IMR-90 (cell line): Measurements from ENCODE around the gene PAPPA. TPM values are rescaled to one million over a fixed set of nuclear protein-coding genes. Genes with fewer than 3 reads are reported as not detected.

Experiments used
- ATAC-seq: fragments of 200-7000 bp; cut with Tn5 transposase; 2 replicates; pipeline ENCODE4 v1.9.1; 2020; ENCODE audit warnings: low read depth, mild to moderate bottlenecking, moderate library complexity
- BruUV-seq: library from RNA; stranded (reverse); fragments of 400-500 nt; replicated peaks from 2 replicates; lab custom pipeline; 2021; lab: Mats Ljungman, UMichigan
- CTCF ChIA-PET: fragments of 300-600 bp; formaldehyde crosslinking; extraction: SDS; loops from one replicate; lab custom pipeline; 2021; ENCODE audit warnings: antibody characterized with exemption; lab: Yijun Ruan, JAX
- POLR2A ChIA-PET: fragments of 300-600 bp; sonication (Branson Sonifier 250); formaldehyde crosslinking; loops from one replicate; lab custom pipeline; 2022; ENCODE audit warnings: antibody characterized with exemption; ENCODE audit not compliant: unreplicated experiment; lab: Charles Lee
- DNase-seq: peaks from one replicate; pipeline ENCODE4 v3.0.0; 2013
- H2AFZ ChIP-seq: replicated peaks from 2 replicates; pipeline ENCODE3; 2013; ENCODE audit warnings: low read length, mild to moderate bottlenecking; ENCODE audit not compliant: poor library complexity
- H2AK5ac ChIP-seq: 2 replicates; pipeline ENCODE4 v1.6.1; 2013; ENCODE audit warnings: low read depth, low read length, inconsistent platforms
- H2AK9ac ChIP-seq: replicated peaks from 2 replicates; pipeline ENCODE3; 2013; ENCODE audit warnings: mild to moderate bottlenecking, low read depth, low read length, moderate library complexity; ENCODE audit not compliant: poor library complexity
- H2BK120ac ChIP-seq: 2 replicates; pipeline ENCODE4 v1.6.1; 2013; ENCODE audit warnings: low read depth, low read length, inconsistent platforms
- H2BK15ac ChIP-seq: 3 replicates; pipeline ENCODE4 v1.6.1; 2013; ENCODE audit warnings: low read depth, low read length, inconsistent platforms
- H2BK20ac ChIP-seq: 2 replicates; pipeline ENCODE4 v1.6.1; 2013; ENCODE audit warnings: low read depth, mild to moderate bottlenecking, inconsistent platforms, low read length, moderate library complexity
- H2BK5ac ChIP-seq: 2 replicates; pipeline ENCODE4 v1.6.1; 2013; ENCODE audit warnings: mild to moderate bottlenecking, low read depth, low read length, inconsistent platforms; ENCODE audit not compliant: poor library complexity, severe bottlenecking
- H3K14ac ChIP-seq: replicated peaks from 2 replicates; pipeline ENCODE4 v1.6.1; 2013; ENCODE audit warnings: low read depth, low read length, inconsistent platforms
- H3K18ac ChIP-seq: 2 replicates; pipeline ENCODE4 v1.6.1; 2013; ENCODE audit warnings: low read depth, low read length, control low read depth
- H3K23ac ChIP-seq: 2 replicates; pipeline ENCODE4 v1.6.1; 2013; ENCODE audit warnings: low read depth, low read length, inconsistent platforms
- H3K27ac ChIP-seq: 2 replicates; pipeline ENCODE4 v1.5.1; 2013; ENCODE audit warnings: mild to moderate bottlenecking, control low read depth, low read length; ENCODE audit not compliant: insufficient read depth
- H3K27me3 ChIP-seq: 2 replicates; pipeline ENCODE4 v1.6.1; 2013; ENCODE audit warnings: low read length; ENCODE audit not compliant: control insufficient read depth, insufficient read depth
- H3K36me3 ChIP-seq: 2 replicates; pipeline ENCODE4 v1.6.1; 2013; ENCODE audit warnings: low read length, mixed read lengths; ENCODE audit not compliant: control insufficient read depth, insufficient read depth
- H3K4ac ChIP-seq: 2 replicates; pipeline ENCODE4 v1.6.1; 2013; ENCODE audit warnings: low read depth, low read length, inconsistent platforms
- H3K4me1 ChIP-seq: 2 replicates; pipeline ENCODE4 v1.6.1; 2013; ENCODE audit warnings: low read length, mixed read lengths; ENCODE audit not compliant: control insufficient read depth, insufficient read depth
- H3K4me2 ChIP-seq: 2 replicates; pipeline ENCODE4 v1.6.1; 2013; ENCODE audit warnings: low read depth, mild to moderate bottlenecking, control low read depth, low read length, moderate library complexity
- H3K4me3 ChIP-seq: 2 replicates; pipeline ENCODE4 v1.5.1; 2013; ENCODE audit warnings: low read depth, mild to moderate bottlenecking, control low read depth, low read length, moderate library complexity; ENCODE audit not compliant: insufficient read depth
- H3K56ac ChIP-seq: 2 replicates; pipeline ENCODE4 v1.6.1; 2013; ENCODE audit warnings: low read length, inconsistent platforms; ENCODE audit not compliant: insufficient read depth; ENCODE audit errors: extremely low read depth
- H3K79me1 ChIP-seq, 2 experiments: 2 replicates each; pipeline ENCODE4 v1.6.1; 2013; ENCODE audit warnings: low read length in 2 of 2, inconsistent platforms in 1 of 2, low read depth in 1 of 2
- H3K9ac ChIP-seq: 2 replicates; pipeline ENCODE4 v1.6.1; 2013; ENCODE audit warnings: low read depth, low read length, control low read depth
- H3K9me1 ChIP-seq: 2 replicates; pipeline ENCODE4 v1.6.1; 2013; ENCODE audit warnings: low read length, inconsistent platforms; ENCODE audit not compliant: insufficient read depth
- H3K9me3 ChIP-seq: 2 replicates; pipeline ENCODE4 v1.6.1; 2013; ENCODE audit warnings: low read length; ENCODE audit not compliant: control insufficient read depth, insufficient read depth
- H4K20me1 ChIP-seq: 2 replicates; pipeline ENCODE4 v1.6.1; 2013; ENCODE audit warnings: low read length, inconsistent platforms; ENCODE audit not compliant: insufficient read depth
- H4K5ac ChIP-seq: 2 replicates; pipeline ENCODE4 v1.6.1; 2013; ENCODE audit warnings: mild to moderate bottlenecking, low read depth, low read length, control low read depth
- H4K8ac ChIP-seq, 2 experiments: 2 replicates each; pipeline ENCODE4 v1.6.1; 2013; ENCODE audit warnings: low read depth in 2 of 2, low read length in 2 of 2, control low read depth in 1 of 2, inconsistent platforms in 1 of 2
- H4K91ac ChIP-seq: 2 replicates; pipeline ENCODE4 v1.6.1; 2013; ENCODE audit warnings: low read depth, low read length, inconsistent platforms; ENCODE audit not compliant: insufficient read depth
- RCOR1 ChIP-seq: IDR thresholded peaks from 2 replicates; pipeline ENCODE4 v1.6.1; 2012; ENCODE audit warnings: mild to moderate bottlenecking, low read length, improper control_type of control experiment; ENCODE audit not compliant: insufficient replicate concordance
- RFX5 ChIP-seq: IDR thresholded peaks from 2 replicates; pipeline ENCODE4 v1.8.0; 2012; ENCODE audit warnings: low read depth, mild to moderate bottlenecking, low read length, moderate library complexity
- SMC3 ChIP-seq: fragments of 150-350 bp; IDR thresholded peaks from 2 replicates; pipeline ENCODE4 v1.6.1; 2016; ENCODE audit warnings: low read depth, mild to moderate bottlenecking, antibody characterized with exemption, low read length, moderate library complexity
- USF2 ChIP-seq: fragments of 150-350 bp; IDR thresholded peaks from 2 replicates; pipeline ENCODE4 v1.6.1; 2017; ENCODE audit warnings: mild to moderate bottlenecking, antibody characterized with exemption, low read length, low read depth
- WGBS, 2 experiments: methylation state at CpG; one replicate each; pipeline versions ENCODE4 v1.1.5 to v1.1.7; 2013; ENCODE audit warnings: missing lambda C conversion rate in 2 of 2; ENCODE audit not compliant: insufficient read length in 1 of 2; ENCODE audit errors: extremely low coverage in 2 of 2; 5-methylcytosine and 5-hydroxymethylcytosine counted together
- dilution Hi-C: fragments of 300-500 bp; cut with HindIII; formaldehyde crosslinking; loops from one replicate; pipeline ENCODE4 v1.14.3; 2018; ENCODE audit warnings: low sequenced_read_pairs; ENCODE audit not compliant: unreplicated experiment
- in situ Hi-C: fragments of 300-500 bp; cut with MboI; formaldehyde crosslinking; loops from 3 replicates; pipeline ENCODE4 v1.14.3; 2019; ENCODE audit warnings: low sequenced_read_pairs, inconsistent platforms, mixed read lengths
- intact Hi-C: fragments of 100-400 bp; cut with micrococcal nuclease; formaldehyde crosslinking; loops from 2 replicates; pipeline ENCODE4 v1.10.0; 2022
- polyA plus RNA-seq, 3 experiments: library from polyadenylated mRNA; depleted of rRNA; stranded (reverse); fragments of >200 nt; gene quantifications; 2 replicates each; pipeline ENCODE4 v1.2.3, GENCODE V29; 2012; ENCODE audit warnings: low replicate concordance in 1 of 3
- total RNA-seq: library from RNA; depleted of rRNA; stranded (reverse); fragments of >200 nt; gene quantifications from 2 replicates; pipeline ENCODE4 v1.2.3, GENCODE V29; 2012

PAPPA gene
- total and polyA plus RNA-seq, 2 of the 4 experiments (the other 2 are of a cell fraction) = 8.3 to 12.4 TPM

- H4K5ac ChIP-seq = no peak overlapping the region
- no peak overlapping the region for H4K91ac ChIP-seq
- H4K20me1 ChIP-seq = no peaks in the 10 kb centered on the region; the same call in 1 of the 2 replicates
- ATAC-seq = no peak
- no peak overlapping the region for H2BK5ac ChIP-seq
- H3K27ac ChIP-seq = no peak overlapping the region
- no CpG with 5 or more reads among the region's 2 CpGs for WGBS, 2 experiments
- no peak overlapping the region for H3K4me3 ChIP-seq
- H3K4me1 ChIP-seq = no peaks in the 10 kb centered on the region
- H3K9ac ChIP-seq = no peak overlapping the region
- no peaks in the 10 kb centered on the region for H3K9me3 ChIP-seq
- no peak for DNase-seq
- no peak overlapping the region for H2AK9ac ChIP-seq
- BruUV-seq = no TSS peak
- no peak overlapping the region for H2BK20ac ChIP-seq
- H3K9me1 ChIP-seq = peaks cover 2% of the 10 kb centered on the region; the same call in 1 of the 2 replicates
- H2BK15ac ChIP-seq = no peak overlapping the region
- H3K79me1 ChIP-seq = 0 out of 4 replicates have a peak, but pooled peaks cover 0 to 4% of the 10 kb centered on the region in 2 experiments
- no peak overlapping the region for H3K23ac ChIP-seq
- dilution Hi-C loops = no loop called here
- CTCF ChIA-PET = no interaction called here
- H3K4me2 ChIP-seq = no peak overlapping the region
- H2AK5ac ChIP-seq = no peak overlapping the region
- TF ChIP-seq USF2 = no peak
- TF ChIP-seq RCOR1 = no peak
- TF ChIP-seq RFX5 = no peak
- no peak for TF ChIP-seq SMC3
- peaks cover 16% of the 10 kb centered on the region for H3K36me3 ChIP-seq
- H3K56ac ChIP-seq = no peak overlapping the region
- intact Hi-C loops = no loop called here
- H4K8ac ChIP-seq = no peak overlapping the region
- in situ Hi-C loops = no loop called here
- H3K14ac ChIP-seq = no peak overlapping the region
- H2AFZ ChIP-seq = no peak overlapping the region
- POLR2A ChIA-PET = no interaction called here
- no peak overlapping the region for H3K4ac ChIP-seq
- H2BK120ac ChIP-seq = no peak overlapping the region
- no peaks in the 10 kb centered on the region for H3K27me3 ChIP-seq
- no peak overlapping the region for H3K18ac ChIP-seq
These were observed 106.9 kb downstream of the PAPPA start for GRCh38 chr9:116260531-116260930.
